SJSA1 (cell line): ENCODE measurements around the gene CLCN5. TPM values are rescaled to one million over a fixed set of nuclear protein-coding genes. Genes with fewer than 3 reads are reported as not detected.

Experiments
- DNase-seq, 2 experiments: peaks; one replicate each; pipeline ENCODE4 v3.0.0-alpha.2; 2015 to 2020; ENCODE audit warnings: low spot score in 2 of 2, low read depth in 1 of 2
- H3K27ac ChIP-seq: fragments of 250-450 bp; sonication (Bioruptor Pico); 2 replicates; pipeline ENCODE4 v1.5.1; 2020; ENCODE audit warnings: mild to moderate bottlenecking, moderate library complexity
- H3K27me3 ChIP-seq: fragments of 250-450 bp; sonication (Bioruptor Pico); replicated peaks from 2 replicates; pipeline ENCODE4 v1.5.1; 2020; ENCODE audit warnings: mild to moderate bottlenecking, moderate library complexity
- H3K36me3 ChIP-seq: fragments of 250-450 bp; sonication (Bioruptor Pico); 2 replicates; pipeline ENCODE4 v1.5.1; 2020; ENCODE audit warnings: mild to moderate bottlenecking
- H3K4me1 ChIP-seq: fragments of 250-450 bp; sonication (Bioruptor Pico); replicated peaks from 2 replicates; pipeline ENCODE4 v1.6.1; 2021; ENCODE audit warnings: mild to moderate bottlenecking
- H3K4me3 ChIP-seq: fragments of 250-450 bp; sonication (Bioruptor Pico); 2 replicates; pipeline ENCODE4 v1.5.1; 2020; ENCODE audit warnings: mild to moderate bottlenecking
- H3K9me3 ChIP-seq: fragments of 250-450 bp; sonication (Bioruptor Pico); replicated peaks from 2 replicates; pipeline ENCODE4 v1.5.1; 2020; ENCODE audit warnings: mild to moderate bottlenecking
- total RNA-seq: library from RNA; depleted of rRNA; stranded (reverse); fragments of >200 nt; shearing (Covaris generic); gene quantifications from 2 replicates; pipeline ENCODE4 v1.2.3, GENCODE V29; 2014

The CLCN5 gene
- total RNA-seq, 1 experiment from 2014 or later, result 3.5 TPM

DNA sequence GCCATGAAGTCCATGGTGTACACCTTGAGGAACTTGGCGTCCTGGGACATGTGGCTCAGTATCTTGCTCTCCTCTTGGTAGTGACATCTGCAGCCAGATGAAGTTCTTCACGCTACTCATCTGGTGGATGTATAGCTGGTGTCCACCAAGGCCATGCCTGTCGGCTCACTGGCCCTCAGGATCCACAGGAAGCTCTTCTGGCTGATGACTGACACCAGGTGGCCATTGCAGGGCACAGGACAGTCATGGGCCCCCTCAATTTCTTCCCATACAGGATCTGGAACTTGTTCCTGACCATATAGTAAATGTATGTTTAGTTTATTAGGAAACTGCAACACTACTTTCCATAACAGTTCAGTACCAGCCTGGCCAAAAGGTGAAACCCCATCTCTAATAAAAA is 10.3 kb upstream of the CLCN5 start:
- H3K4me1 ChIP-seq, result no peaks in the 10 kb centered on the region
- H3K9me3 ChIP-seq, result no peaks in the 10 kb centered on the region
- DNase-seq, result no peak
- H3K27ac ChIP-seq, result no peak overlapping the region
- H3K4me3 ChIP-seq, result no peak overlapping the region
- no peaks in the 10 kb centered on the region for H3K36me3 ChIP-seq
- H3K27me3 ChIP-seq, result no peaks in the 10 kb centered on the region

DNA sequence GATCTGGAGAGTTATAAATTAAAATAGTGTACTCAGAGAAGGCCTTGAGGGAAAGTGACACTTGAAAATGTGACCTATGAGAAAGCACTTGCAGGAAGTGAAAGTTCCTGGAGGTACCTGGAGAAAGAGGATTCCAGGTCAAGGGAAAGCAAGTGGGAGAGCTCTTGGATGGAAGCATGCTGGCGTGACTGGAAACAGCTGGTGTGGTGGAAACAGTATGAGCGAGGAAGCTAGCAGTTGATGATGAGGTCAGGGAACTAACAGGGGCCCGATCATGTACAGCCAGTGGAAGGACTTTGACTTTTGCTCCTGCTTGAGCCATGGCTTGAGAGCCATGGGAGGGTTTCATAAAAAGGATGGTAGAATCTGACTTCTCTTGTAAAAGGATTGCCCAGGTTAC is 9.5 kb upstream of the CLCN5 start:
- Histone ChIP-seq H3K36me3 (no peaks in the 10 kb centered on the region), H3K4me3 (no peak overlapping the region), H3K27ac (no peak overlapping the region), H3K9me3 (no peaks in the 10 kb centered on the region), H3K4me1 (no peaks in the 10 kb centered on the region), H3K27me3 (no peaks in the 10 kb centered on the region)
- no peak for DNase-seq

DNA sequence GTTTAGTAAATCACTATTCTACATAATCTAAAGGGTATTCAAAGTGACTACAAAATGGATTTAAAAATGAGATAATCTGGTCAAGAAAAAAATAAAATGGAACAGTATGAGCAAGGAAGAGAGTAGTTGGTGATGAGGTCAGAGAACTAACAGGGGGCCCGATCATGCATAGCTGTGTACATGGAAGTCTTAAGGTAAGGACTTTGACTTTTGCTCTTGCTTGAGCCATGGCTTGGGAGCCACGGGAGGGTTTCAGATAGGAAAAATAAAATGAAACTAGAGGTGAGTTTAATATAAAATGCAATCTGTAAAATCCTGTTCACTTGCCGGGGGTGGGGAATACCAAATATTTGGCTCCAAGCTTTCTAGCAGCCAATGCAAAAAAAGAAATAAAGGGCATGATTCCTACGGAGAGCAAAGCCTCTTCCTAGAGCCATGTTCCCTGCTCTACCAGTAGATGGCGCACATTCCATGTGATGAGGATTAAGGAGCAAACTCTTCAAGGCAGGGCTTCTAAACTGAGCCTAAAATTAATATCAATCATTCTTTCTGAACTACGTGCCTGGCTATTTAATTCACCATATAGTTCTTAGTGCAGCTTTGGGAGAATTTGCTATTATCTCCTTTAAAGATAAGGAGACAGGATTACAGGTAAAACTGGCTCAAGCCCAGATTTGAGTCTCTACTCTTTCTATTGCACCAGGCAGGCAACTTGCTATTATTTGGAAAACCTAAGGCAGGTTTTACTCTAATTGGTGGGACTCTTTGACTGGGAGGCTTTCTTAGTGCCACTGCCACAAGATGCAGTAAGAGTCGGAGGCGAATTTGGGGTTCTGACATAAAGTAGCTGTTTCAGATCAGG is 6.8 kb upstream of the CLCN5 start:
- Histone ChIP-seq H3K27ac (no peak overlapping the region), H3K4me1 (no peaks in the 10 kb centered on the region), H3K27me3 (no peaks in the 10 kb centered on the region), H3K36me3 (no peaks in the 10 kb centered on the region), H3K9me3 (no peaks in the 10 kb centered on the region), H3K4me3 (no peak overlapping the region)
- peak; percentile 21 to 32 for DNase-seq

DNA sequence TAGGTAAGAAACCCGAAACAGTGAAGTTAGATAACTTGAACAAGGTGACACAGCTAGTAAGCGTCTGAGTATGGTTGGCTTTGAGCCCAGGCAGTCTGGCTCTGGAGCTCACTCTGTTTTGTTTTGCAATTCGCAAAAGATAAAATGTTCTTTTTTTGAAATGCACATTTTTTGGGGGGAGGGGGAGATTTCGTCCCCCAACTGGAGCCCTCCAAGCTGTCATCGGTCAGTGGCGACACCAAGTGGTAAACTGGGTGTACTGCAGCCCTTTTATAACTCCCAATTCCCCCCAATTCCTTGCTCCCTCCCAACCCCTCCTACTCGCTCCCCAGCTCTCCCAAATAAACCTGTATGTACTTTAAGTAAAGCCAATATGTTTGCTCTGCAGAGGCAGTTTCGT is 2.8 kb upstream of the CLCN5 start:
- no peaks in the 10 kb centered on the region for H3K9me3 ChIP-seq
- 0 out of 2 replicates have a peak, but pooled peaks cover 3% of the 10 kb centered on the region for H3K4me1 ChIP-seq
- no peak overlapping the region for H3K4me3 ChIP-seq
- DNase-seq, result peak; percentile 1 to 32
- no peaks in the 10 kb centered on the region for H3K27me3 ChIP-seq
- no peak overlapping the region for H3K27ac ChIP-seq
- no peaks in the 10 kb centered on the region for H3K36me3 ChIP-seq

DNA sequence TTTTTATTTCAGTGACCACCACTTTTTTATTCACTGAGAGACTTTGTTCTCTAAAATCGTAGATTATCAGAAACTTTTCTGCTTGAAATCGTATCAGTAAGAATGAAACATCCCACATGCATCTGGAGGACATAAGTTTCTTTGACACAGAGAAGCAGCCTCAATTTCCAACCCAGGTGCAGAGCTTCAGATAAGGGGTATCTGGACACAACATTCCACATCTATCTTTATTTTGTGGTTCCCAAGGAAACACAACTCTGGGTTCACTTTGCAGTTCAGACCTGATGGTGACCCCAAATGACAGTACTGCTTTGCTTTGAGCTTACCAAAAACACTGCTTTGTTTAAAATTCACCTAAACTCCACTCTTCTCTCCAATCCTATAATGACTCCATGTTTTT is 1.3 kb upstream of the CLCN5 start:
- H3K27ac ChIP-seq, result no peak overlapping the region
- no peak for DNase-seq

DNA sequence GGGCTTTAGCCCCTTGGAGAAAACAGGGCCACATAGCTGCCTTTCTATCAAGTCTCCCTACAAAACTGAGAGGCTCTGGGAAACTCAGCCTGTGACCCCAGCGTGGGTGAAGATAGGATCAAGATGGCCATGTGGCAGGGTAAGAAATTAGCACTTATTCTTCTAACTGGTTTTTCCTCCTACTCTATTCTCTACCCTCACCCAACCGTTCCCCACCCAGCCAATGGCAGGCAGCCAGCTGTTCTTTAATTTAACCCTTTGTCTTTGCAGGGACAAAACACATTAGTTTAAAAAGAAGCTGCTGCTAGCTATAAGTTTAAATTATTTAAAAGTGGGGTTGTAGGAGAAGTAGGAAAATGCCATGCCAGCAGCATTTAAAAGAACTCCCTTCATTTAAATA is 2.8 kb downstream of the CLCN5 start:
- DNase-seq, result no peak
- no peaks in the 10 kb centered on the region for H3K36me3 ChIP-seq
- no peak overlapping the region for H3K4me3 ChIP-seq
- no peaks in the 10 kb centered on the region for H3K9me3 ChIP-seq
- no peak overlapping the region for H3K27ac ChIP-seq
- 0 out of 2 replicates have a peak, but pooled peaks cover 3% of the 10 kb centered on the region for H3K4me1 ChIP-seq
- H3K27me3 ChIP-seq, result no peaks in the 10 kb centered on the region

More for the DNA sequence above, 1.3 kb upstream of the CLCN5 start:
- H3K4me3 ChIP-seq, result no peak overlapping the region
- H3K27me3 ChIP-seq, result no peaks in the 10 kb centered on the region
- 0 out of 2 replicates have a peak, but pooled peaks cover 3% of the 10 kb centered on the region for H3K4me1 ChIP-seq
- H3K36me3 ChIP-seq, result no peaks in the 10 kb centered on the region
- no peaks in the 10 kb centered on the region for H3K9me3 ChIP-seq

DNA sequence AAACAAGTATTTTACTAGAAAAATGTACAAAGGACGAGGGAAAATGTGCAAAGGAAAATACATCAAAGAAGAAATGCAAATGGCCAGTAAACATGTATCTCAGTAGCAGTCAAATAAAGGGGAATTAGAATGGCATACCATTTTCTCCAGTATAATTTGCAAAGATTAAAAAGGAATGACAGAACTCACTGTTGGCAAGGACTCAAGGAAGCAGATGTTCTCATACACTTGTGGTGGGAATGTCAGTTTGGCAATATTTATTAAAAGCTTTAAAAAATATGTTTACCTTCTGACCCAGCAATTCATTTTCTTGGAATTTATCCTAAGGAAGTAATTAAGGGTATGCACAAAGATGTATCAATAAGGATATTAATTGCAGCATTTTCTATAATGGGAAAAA is 7.6 kb downstream of the CLCN5 start:
- Histone ChIP-seq H3K27ac (no peak overlapping the region), H3K4me3 (no peak overlapping the region), H3K27me3 (no peaks in the 10 kb centered on the region), H3K4me1 (no peaks in the 10 kb centered on the region), H3K36me3 (no peaks in the 10 kb centered on the region), H3K9me3 (no peaks in the 10 kb centered on the region)
- DNase-seq, result no peak

DNA sequence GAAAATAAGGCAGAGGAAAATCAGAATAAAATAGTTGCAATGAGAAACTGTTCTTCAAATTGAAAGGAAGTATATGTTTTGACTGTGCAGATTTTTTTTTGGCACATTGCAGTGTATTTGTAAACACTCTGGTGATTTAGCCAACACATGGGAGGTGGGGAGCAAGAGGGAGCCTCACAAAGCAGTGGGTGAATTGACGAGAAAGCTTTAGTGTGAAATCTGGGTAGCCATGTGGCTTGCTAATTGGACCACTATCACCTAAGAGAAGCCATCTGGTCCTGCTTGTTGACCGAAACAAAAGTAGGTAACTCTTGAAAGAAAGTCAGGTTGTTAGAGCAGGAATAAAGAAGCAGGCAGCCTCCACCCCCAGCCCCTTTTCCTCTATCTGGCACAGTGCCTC is 10.4 kb downstream of the CLCN5 start:
- no peaks in the 10 kb centered on the region for H3K4me1 ChIP-seq
- no peaks in the 10 kb centered on the region for H3K36me3 ChIP-seq
- no peaks in the 10 kb centered on the region for H3K9me3 ChIP-seq
- H3K27me3 ChIP-seq, result no peaks in the 10 kb centered on the region
- H3K27ac ChIP-seq, result no peak overlapping the region
- H3K4me3 ChIP-seq, result no peak overlapping the region
- DNase-seq, result no peak

DNA sequence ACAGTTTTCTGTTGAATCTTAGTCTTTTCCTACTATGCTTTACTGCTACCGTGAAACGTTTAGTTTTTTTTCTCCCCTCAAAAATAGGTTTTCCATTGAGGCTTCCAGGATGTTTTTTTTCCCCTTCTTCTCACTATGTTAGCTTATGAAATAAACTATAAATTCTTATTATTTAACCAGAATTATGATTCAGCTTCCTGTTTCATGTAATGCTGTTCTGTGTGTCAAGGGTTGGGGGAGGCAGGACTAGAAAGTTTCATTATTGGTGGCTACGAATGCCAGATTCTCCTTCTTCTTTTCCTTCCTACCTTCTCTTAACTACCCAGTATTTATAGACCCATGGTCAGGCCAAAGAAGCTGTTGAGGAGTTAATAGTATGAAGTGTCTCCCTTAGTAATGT is 11.8 kb downstream of the CLCN5 start:
- no peaks in the 10 kb centered on the region for H3K36me3 ChIP-seq
- no peaks in the 10 kb centered on the region for H3K9me3 ChIP-seq
- no peaks in the 10 kb centered on the region for H3K27me3 ChIP-seq
- no peak for DNase-seq
- H3K4me3 ChIP-seq, result no peak overlapping the region
- no peak overlapping the region for H3K27ac ChIP-seq
- H3K4me1 ChIP-seq, result no peaks in the 10 kb centered on the region

DNA sequence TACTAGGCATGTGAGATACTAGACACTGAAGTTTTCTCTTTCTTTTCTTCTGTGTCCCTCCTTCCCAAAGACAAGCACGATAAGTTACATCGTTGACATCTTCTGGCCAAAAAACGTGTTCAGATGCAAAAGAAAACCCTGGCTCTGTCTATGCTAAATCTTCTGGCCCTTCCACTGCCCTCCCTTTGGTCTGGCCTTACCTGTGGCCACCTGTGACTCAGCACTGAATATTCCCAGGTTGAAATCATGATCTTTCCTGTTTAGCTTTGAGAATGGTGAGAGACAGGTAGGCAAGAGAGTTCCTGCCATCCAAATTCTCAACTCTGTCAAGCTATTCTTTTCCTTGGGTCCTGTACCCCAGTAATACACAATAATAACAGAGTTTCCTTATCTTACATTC is 12.3 kb downstream of the CLCN5 start:
- no peak overlapping the region for H3K4me3 ChIP-seq
- no peak overlapping the region for H3K27ac ChIP-seq
- no peaks in the 10 kb centered on the region for H3K9me3 ChIP-seq
- no peak for DNase-seq
- no peaks in the 10 kb centered on the region for H3K27me3 ChIP-seq
- H3K36me3 ChIP-seq, result no peaks in the 10 kb centered on the region
- no peaks in the 10 kb centered on the region for H3K4me1 ChIP-seq

DNA sequence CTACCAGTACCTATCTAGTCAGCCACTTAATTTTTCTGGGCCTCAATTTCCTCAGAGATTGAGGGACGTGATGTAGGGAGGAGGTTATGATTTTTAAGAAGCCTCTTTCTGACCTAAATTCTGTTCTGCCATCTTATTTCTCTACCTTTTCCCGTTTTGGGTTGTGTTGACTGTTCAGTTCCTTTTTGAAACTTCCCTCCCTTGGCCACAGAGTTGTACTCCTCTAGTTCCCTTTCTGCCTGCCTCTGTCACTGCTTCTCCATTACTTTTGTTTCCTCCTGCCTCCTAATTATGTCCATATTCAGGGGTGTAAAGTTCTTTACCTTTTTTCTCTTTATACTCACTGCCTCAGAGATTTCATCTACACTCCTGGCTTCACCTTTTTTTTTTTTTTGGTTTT is 25.4 kb downstream of the CLCN5 start:
- no peaks in the 10 kb centered on the region for H3K36me3 ChIP-seq
- H3K9me3 ChIP-seq, result no peaks in the 10 kb centered on the region
- no peaks in the 10 kb centered on the region for H3K27me3 ChIP-seq
- H3K4me1 ChIP-seq, result no peaks in the 10 kb centered on the region
- no peak overlapping the region for H3K27ac ChIP-seq
- no peak for DNase-seq
- no peak overlapping the region for H3K4me3 ChIP-seq

DNA sequence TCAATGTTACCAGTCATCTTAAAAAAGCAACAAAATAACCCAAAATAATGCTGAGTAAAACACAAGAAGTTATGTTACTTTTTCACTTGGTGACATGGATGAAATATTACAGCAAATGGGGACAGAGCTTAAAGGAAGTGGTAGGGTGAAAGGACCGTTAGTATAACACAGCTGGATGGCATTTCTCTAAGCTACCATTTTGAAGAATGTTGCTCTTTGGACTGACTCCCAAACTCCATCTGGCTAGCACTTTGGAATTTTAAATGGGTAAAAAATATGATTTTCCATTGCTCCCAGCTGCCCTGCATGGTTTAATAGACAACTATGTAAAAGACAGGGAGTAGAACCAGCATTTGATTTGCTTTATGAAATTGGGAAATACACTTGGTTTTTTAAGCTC is 27.6 kb downstream of the CLCN5 start:
- no peaks in the 10 kb centered on the region for H3K4me1 ChIP-seq
- no peak overlapping the region for H3K27ac ChIP-seq
- H3K27me3 ChIP-seq, result no peaks in the 10 kb centered on the region
- no peak for DNase-seq
- H3K36me3 ChIP-seq, result no peaks in the 10 kb centered on the region
- no peaks in the 10 kb centered on the region for H3K9me3 ChIP-seq
- H3K4me3 ChIP-seq, result no peak overlapping the region

DNA sequence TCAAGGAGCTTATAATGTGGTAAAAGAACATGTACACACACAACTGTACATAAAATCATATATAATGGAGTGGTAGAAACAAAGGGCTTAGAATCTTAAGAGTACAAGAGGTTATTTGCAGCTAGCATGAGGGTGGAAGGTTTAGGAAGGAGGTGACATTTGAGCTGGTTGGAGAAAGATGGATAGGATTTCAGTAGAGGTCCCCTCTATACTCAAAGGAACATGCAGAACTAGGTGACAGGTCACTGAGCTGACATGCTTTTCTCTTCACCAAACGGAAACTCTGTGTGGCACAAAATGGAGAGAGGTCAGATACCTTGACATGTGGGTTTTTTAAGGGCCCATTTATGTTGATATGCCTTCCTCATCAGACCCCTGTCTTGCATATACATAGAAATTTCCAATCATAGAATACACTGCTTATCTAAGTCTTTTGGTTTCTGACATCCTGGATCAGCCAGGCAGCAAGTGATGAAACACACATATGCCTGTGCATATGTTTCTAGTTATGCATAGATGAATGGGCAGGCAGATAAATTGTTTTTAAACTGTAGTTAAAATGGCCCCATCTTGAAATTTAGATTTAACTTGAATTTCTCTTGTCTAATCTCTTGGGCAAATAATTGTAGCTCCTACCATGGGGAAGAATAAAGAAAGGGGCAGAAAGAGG is 29.3 kb downstream of the CLCN5 start:
- H3K4me1 ChIP-seq, result no peaks in the 10 kb centered on the region
- no peaks in the 10 kb centered on the region for H3K27me3 ChIP-seq
- H3K27ac ChIP-seq, result no peak overlapping the region
- no peak for DNase-seq
- no peak overlapping the region for H3K4me3 ChIP-seq
- no peaks in the 10 kb centered on the region for H3K36me3 ChIP-seq
- H3K9me3 ChIP-seq, result no peaks in the 10 kb centered on the region

DNA sequence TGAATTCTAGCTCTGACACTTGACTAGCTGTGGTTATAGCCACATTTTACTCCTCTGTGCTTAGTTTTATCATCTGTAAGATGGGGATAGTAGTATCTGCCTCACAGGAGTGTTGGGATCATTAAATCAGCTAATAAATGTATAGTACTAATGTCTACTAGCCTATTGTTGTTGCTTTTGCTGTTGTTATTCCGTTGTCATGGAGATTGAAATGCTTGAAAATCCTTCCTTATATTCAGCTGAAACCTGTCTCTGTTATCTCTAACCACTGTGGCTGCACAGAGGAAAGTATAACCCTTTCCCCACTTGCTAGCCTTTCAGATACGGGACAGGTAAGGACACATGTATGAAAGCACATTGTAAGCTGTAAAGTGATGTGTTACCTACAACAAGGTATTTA is 33.9 kb downstream of the CLCN5 start:
- Histone ChIP-seq H3K27me3 (no peaks in the 10 kb centered on the region), H3K9me3 (no peaks in the 10 kb centered on the region), H3K4me1 (no peaks in the 10 kb centered on the region), H3K27ac (no peak overlapping the region), H3K4me3 (no peak overlapping the region), H3K36me3 (no peaks in the 10 kb centered on the region)
- no peak for DNase-seq
